SK-N-SH (cell line): ENCODE results near the gene SYNGR3. TPM values are rescaled to one million over a fixed set of nuclear protein-coding genes. Genes with fewer than 3 reads are reported as not detected.
A peak's percentile ranks its signal among the peaks of the same experiment; 100 is the strongest.

Source experiments
- CTCF ChIA-PET: fragments of 300-600, 350-600 bp; formaldehyde crosslinking; extraction: SDS; loops from one replicate; lab custom pipeline; 2021; lab: Yijun Ruan, JAX
- POLR2A ChIA-PET: fragments of 350-600 bp; sonication (Branson Sonifier 250); formaldehyde crosslinking; extraction: SDS; loops from one replicate; lab custom pipeline; 2020; ENCODE audit warnings: antibody characterized with exemption, inconsistent platforms; lab: Yijun Ruan, JAX
- DNase-seq: peaks from one replicate; pipeline ENCODE4 v3.0.0; 2012
- H2AFZ ChIP-seq: fragments of 200-600 bp; sonication (generic); 2 replicates; pipeline ENCODE4 v1.8.1; 2016; ENCODE audit warnings: antibody characterized with exemption, mild to moderate bottlenecking, low read depth
- H3F3A ChIP-seq: fragments of 200-600 bp; sonication (generic); replicated peaks from 2 replicates; pipeline ENCODE3; 2016; ENCODE audit warnings: antibody characterized with exemption, mild to moderate bottlenecking; ENCODE audit not compliant: insufficient read depth
- H3K27ac ChIP-seq, 2 experiments: fragments of 200-500 bp in 1 of 2; fragments of 200-600 bp in 1 of 2; sonication (Bioruptor generic) in 1 of 2; sonication (generic), shearing (Covaris generic) in 1 of 2; 2 replicates each; pipeline versions ENCODE4 v1.5.1 to v1.6.1; 2014 to 2016; ENCODE audit warnings: low read depth in 2 of 2, inconsistent platforms in 1 of 2, low read length in 1 of 2, mild to moderate bottlenecking in 1 of 2, mixed read lengths in 1 of 2
- H3K27me3 ChIP-seq: fragments of 200-600 bp; sonication (generic), shearing (Covaris generic); 2 replicates; pipeline ENCODE4 v1.6.1; 2016; ENCODE audit warnings: mixed run types; ENCODE audit not compliant: insufficient read depth
- H3K36me3 ChIP-seq, 2 experiments: fragments of 200-500 bp in 1 of 2; fragments of 200-600 bp in 1 of 2; sonication (Bioruptor generic) in 1 of 2; sonication (generic) in 1 of 2; replicated peaks in 1 of 2; 2 replicates each; pipeline versions ENCODE3 to v1.5.1; 2014 to 2016; ENCODE audit warnings: low read length in 1 of 2, mild to moderate bottlenecking in 1 of 2; ENCODE audit not compliant: insufficient read depth in 2 of 2, control insufficient read depth in 1 of 2
- H3K4me1 ChIP-seq, 2 experiments: fragments of 200-500 bp in 1 of 2; fragments of 200-600 bp in 1 of 2; sonication (Bioruptor generic) in 1 of 2; sonication (generic), shearing (Covaris generic) in 1 of 2; 2 replicates each; pipeline versions ENCODE4 v1.5.1 to v1.6.1; 2014 to 2016; ENCODE audit warnings: low read depth in 1 of 2, low read length in 1 of 2, mixed run types in 1 of 2; ENCODE audit not compliant: insufficient read depth in 2 of 2, control insufficient read depth in 1 of 2
- H3K4me2 ChIP-seq: fragments of 200-600 bp; sonication (generic), shearing (Covaris generic); 2 replicates; pipeline ENCODE4 v1.6.1; 2017; ENCODE audit warnings: mixed run types
- H3K4me3 ChIP-seq, 2 experiments: fragments of 200-500 bp in 1 of 2; fragments of 200-600 bp in 1 of 2; sonication (Bioruptor generic) in 1 of 2; sonication (generic), shearing (Covaris generic) in 1 of 2; 2 replicates each; pipeline versions ENCODE4 v1.5.1 to v1.8.1; 2014 to 2016; ENCODE audit warnings: low read depth in 2 of 2, inconsistent platforms in 1 of 2, low read length in 1 of 2, mild to moderate bottlenecking in 1 of 2, mixed read lengths in 1 of 2, moderate library complexity in 1 of 2
- H3K79me2 ChIP-seq: fragments of 200-600 bp; sonication (generic); 2 replicates; pipeline ENCODE4 v1.8.1; 2017; ENCODE audit warnings: mild to moderate bottlenecking; ENCODE audit not compliant: insufficient read depth
- H3K9ac ChIP-seq: fragments of 200-600 bp; sonication (generic); 2 replicates; pipeline ENCODE4 v1.6.1; 2017; ENCODE audit warnings: mixed run types
- H3K9me2 ChIP-seq: fragments of 200-600 bp; sonication (generic); 2 replicates; pipeline ENCODE4 v1.6.1; 2017; ENCODE audit warnings: mixed run types
- H3K9me3 ChIP-seq: fragments of 200-600 bp; sonication (generic); 2 replicates; pipeline ENCODE4 v1.6.1; 2017; ENCODE audit warnings: mixed run types, mild to moderate bottlenecking, moderate library complexity
- H4K20me1 ChIP-seq: fragments of 200-600 bp; sonication (generic); 2 replicates; pipeline ENCODE4 v1.6.1; 2017; ENCODE audit warnings: mild to moderate bottlenecking, mixed run types; ENCODE audit not compliant: insufficient read depth
- ELF1 ChIP-seq: IDR thresholded peaks from 2 replicates; pipeline ENCODE4 v1.4.0; 2012
- EZH2phosphoT487 ChIP-seq: fragments of 200-600 bp; sonication (generic); IDR thresholded peaks from 2 replicates; pipeline ENCODE4 v1.6.1; 2017; ENCODE audit warnings: low read depth, mixed run types, mild to moderate bottlenecking, antibody characterized with exemption, moderate library complexity, borderline replicate concordance
- FOSL2 ChIP-seq: IDR thresholded peaks from 2 replicates; pipeline ENCODE4 v1.4.0; 2012; ENCODE audit warnings: low read depth, mild to moderate bottlenecking, moderate library complexity, borderline replicate concordance
- FOXJ3 ChIP-seq: sonication (generic); formaldehyde crosslinking; IDR thresholded peaks from 2 replicates; pipeline ENCODE4 v1.5.1; 2020; ENCODE audit warnings: mild to moderate bottlenecking, missing genetic modification reagents
- FOXM1 ChIP-seq: IDR thresholded peaks from 2 replicates; pipeline ENCODE4 v1.4.0; 2012; ENCODE audit warnings: low read depth, mild to moderate bottlenecking
- JUND ChIP-seq: IDR thresholded peaks from 2 replicates; pipeline ENCODE4 v1.4.0; 2012
- MXI1 ChIP-seq: IDR thresholded peaks from 2 replicates; pipeline ENCODE4 v1.6.1; 2012; ENCODE audit warnings: mild to moderate bottlenecking, low read depth, low read length, improper control_type of control experiment
- PBX3 ChIP-seq: IDR thresholded peaks from 2 replicates; pipeline ENCODE4; 2012
- SIN3A ChIP-seq: IDR thresholded peaks from 2 replicates; pipeline ENCODE4 v1.6.1; 2012; ENCODE audit warnings: low read depth, mild to moderate bottlenecking, low read length, moderate library complexity, borderline replicate concordance
- SMC3 ChIP-seq: IDR thresholded peaks from 2 replicates; pipeline ENCODE4 v1.6.1; 2012; ENCODE audit warnings: low read depth, low read length, improper control_type of control experiment
- TAF1 ChIP-seq: IDR thresholded peaks from 2 replicates; pipeline ENCODE4 v1.6.1; 2012; ENCODE audit warnings: low read depth, mild to moderate bottlenecking, low read length, moderate library complexity, borderline replicate concordance
- TEAD4 ChIP-seq: IDR thresholded peaks from 2 replicates; pipeline ENCODE4 v1.4.0; 2012; ENCODE audit warnings: mild to moderate bottlenecking, borderline replicate concordance; ENCODE audit not compliant: insufficient read depth
- USF1 ChIP-seq: IDR thresholded peaks from 2 replicates; pipeline ENCODE4 v1.4.0; 2012; ENCODE audit warnings: low read depth, borderline replicate concordance
- WGBS: methylation state at CpG from one replicate; pipeline ENCODE4 v1.1.6; 2017; ENCODE audit warnings: low lambda C conversion rate; 5-methylcytosine and 5-hydroxymethylcytosine counted together
- polyA plus RNA-seq, 3 experiments: library from polyadenylated mRNA; depleted of rRNA; stranded (reverse); fragments of >200 nt; gene quantifications; 2 replicates each; pipeline ENCODE4 v1.2.3, GENCODE V29; 2012

The SYNGR3 gene
- polyA plus RNA-seq, 1 of the 3 experiments (the other 2 are of a cell fraction), result 10.7 TPM

GRCh38 chr16:2037115-2037514 lies 47.3 kb downstream of the SYNGR3 start:
- DNase-seq, result no peak
- Histone ChIP-seq H3K4me3 (no peak overlapping the region), H3K9me2 (no peaks in the 10 kb centered on the region), H3K4me1 (peaks cover 33 to 81% of the 10 kb centered on the region in 2 experiments; a peak in 3 of 4 replicates), H3F3A (peaks cover 6% of the 10 kb centered on the region), H3K79me2 (peaks cover 20% of the 10 kb centered on the region; the same call in 1 of the 2 replicates), H3K9ac (no peak overlapping the region), H4K20me1 (no peaks in the 10 kb centered on the region), H3K4me2 (no peak overlapping the region), H2AFZ (no peak overlapping the region), H3K27ac (peak overlapping the region in 1 of 2 experiments; percentile 36; a peak in 1 of 4 replicates), H3K36me3 (peaks cover 0 to 8% of the 10 kb centered on the region in 2 experiments), H3K27me3 (no peaks in the 10 kb centered on the region), H3K9me3 (no peaks in the 10 kb centered on the region)
- WGBS, result 100% methylated on average over 2 of the region's 15 CpGs
- CTCF ChIA-PET, result interaction anchor here (0.7 to 2.0 kb wide), 3 partner anchors 10 to 103 kb away, joined by 3 to 6 read pairs (median 5); no protein-coding TSS in a partner anchor
- POLR2A ChIA-PET, result no interaction called here
- no peak for TF ChIP-seq PBX3

GRCh38 chr16:2037647-2038381 lies 48.0 kb downstream of the SYNGR3 start:
- DNase-seq, result no peak
- Histone ChIP-seq H3K79me2 (peaks cover 16% of the 10 kb centered on the region; the same call in 1 of the 2 replicates), H4K20me1 (no peaks in the 10 kb centered on the region)

GRCh38 chr16:2038382-2039231 lies 48.8 kb downstream of the SYNGR3 start:
- Histone ChIP-seq H3K79me2 (peaks cover 16% of the 10 kb centered on the region; the same call in 1 of the 2 replicates), H3K4me1 (peaks cover 24 to 74% of the 10 kb centered on the region in 2 experiments; a peak in 3 of 4 replicates), H3K27ac (peak overlapping the region in 1 of 2 experiments; percentile 88; a peak in 2 of 4 replicates), H3F3A (peaks cover 6% of the 10 kb centered on the region), H4K20me1 (no peaks in the 10 kb centered on the region), H2AFZ (no peak overlapping the region), H3K4me3 (no peak overlapping the region), H3K9me2 (no peaks in the 10 kb centered on the region), H3K27me3 (no peaks in the 10 kb centered on the region), H3K4me2 (no peak overlapping the region; the same call in 1 of the 2 replicates), H3K9ac (no peak overlapping the region), H3K9me3 (no peaks in the 10 kb centered on the region), H3K36me3 (peaks cover 0 to 14% of the 10 kb centered on the region in 2 experiments)
- peak; percentile 73 for DNase-seq
- CTCF ChIA-PET, result interaction anchor here (1.1 to 2.0 kb wide), 4 partner anchors 16 to 114 kb away, joined by 3 to 6 read pairs (median 5); partner anchors contain the start of gene RPL3L
- POLR2A ChIA-PET, result interaction anchor here (1.0 to 2.1 kb wide), 2 partner anchors 9 to 117 kb away, joined by 3 to 10 read pairs; partner anchors contain the start of genes NTHL1, TRAF7 and TSC2
- WGBS, result 85% methylated on average over 32 of the region's 41 CpGs
- TF ChIP-seq FOXJ3 (CRISPR knock-in tag) (no peak), FOSL2 (no peak), MXI1 (no peak), FOXM1 (no peak), TEAD4 (no peak), TAF1 (no peak), SMC3 (no peak), USF1 (no peak), EZH2phosphoT487 (no peak)

More at GRCh38 chr16:2037647-2038381, 48.0 kb downstream of the SYNGR3 start:
- POLR2A ChIA-PET, result interaction anchor here (1.0 to 2.1 kb wide), 2 partner anchors 10 to 118 kb away, joined by 3 to 10 read pairs; partner anchors contain the start of genes NTHL1, TRAF7 and TSC2
- Histone ChIP-seq H3K9me2 (no peaks in the 10 kb centered on the region), H3K27ac (peak overlapping the region in 1 of 2 experiments; percentile 88; a peak in 2 of 4 replicates), H3K9me3 (no peaks in the 10 kb centered on the region), H3K4me1 (peaks cover 30 to 82% of the 10 kb centered on the region in 2 experiments; a peak in 3 of 4 replicates), H3K4me2 (no peak overlapping the region; the same call in 1 of the 2 replicates), H3K4me3 (no peak overlapping the region), H3F3A (peaks cover 6% of the 10 kb centered on the region), H3K36me3 (peaks cover 0 to 10% of the 10 kb centered on the region in 2 experiments), H2AFZ (no peak overlapping the region), H3K27me3 (no peaks in the 10 kb centered on the region), H3K9ac (no peak overlapping the region)
- 90% methylated on average over 23 of the region's 29 CpGs for WGBS
- CTCF ChIA-PET, result interaction anchor here (0.7 to 2.0 kb wide), 5 partner anchors 9 to 103 kb away, joined by 3 to 6 read pairs (median 5); partner anchors contain the start of gene RPL3L
- TF ChIP-seq MXI1 (no peak), ELF1 (no peak), SIN3A (no peak), FOXJ3 (CRISPR knock-in tag) (0 out of 2 replicates have a peak, but pooled peaks have one; percentile 13), JUND (no peak)
- TF ChIP-seq, all 33 proteins: peak for 1
